GM12892 (cell line): ENCODE measurements around the gene JUN.

ENCODE experiments used
- POLR2A ChIP-seq: IDR thresholded peaks from 2 replicates; pipeline ENCODE4 v1.6.1; 2011; ENCODE audit warnings: low read depth, low read length, control low read depth
- POLR2AphosphoS5 ChIP-seq: IDR thresholded peaks from 2 replicates; pipeline ENCODE4 v1.6.1; 2011; ENCODE audit warnings: low read depth, low read length, control low read depth
- TAF1 ChIP-seq: IDR thresholded peaks from 2 replicates; pipeline ENCODE4 v1.6.1; 2011; ENCODE audit warnings: low read depth, mild to moderate bottlenecking, control low read depth, low read length, borderline replicate concordance

- no peak for TF ChIP-seq POLR2A
- TF ChIP-seq TAF1: no peak
- no peak for TF ChIP-seq POLR2AphosphoS5
These were observed 4.6 kb downstream of the JUN start for GRCh38 chr1:58779059-58779754.
